Mesendoderm (in vitro differentiated cells): ENCODE results near the gene SAA2.
"Not testable (repeated sequence)": the region's sequence is repeated elsewhere in the genome, so short reads cannot be mapped to it uniquely, and the experiment has no call there.

Source experiments
- DNase-seq: peaks from one replicate; pipeline ENCODE4 v3.0.0; 2013
- H2AK5ac ChIP-seq: 2 replicates; pipeline ENCODE4 v1.6.1; 2013; ENCODE audit warnings: low read length, inconsistent platforms
- H2BK120ac ChIP-seq: 2 replicates; pipeline ENCODE4 v1.6.1; 2013; ENCODE audit warnings: low read depth, mild to moderate bottlenecking, low read length, moderate library complexity, mixed read lengths
- H2BK15ac ChIP-seq: replicated peaks from 2 replicates; pipeline ENCODE4 v1.6.1; 2013; ENCODE audit warnings: low read depth, mild to moderate bottlenecking, moderate library complexity
- H2BK5ac ChIP-seq: 2 replicates; pipeline ENCODE4 v1.6.1; 2013; ENCODE audit warnings: low read length, inconsistent platforms
- H3K18ac ChIP-seq: 2 replicates; pipeline ENCODE4 v1.6.1; 2013; ENCODE audit warnings: mild to moderate bottlenecking, low read length, mixed read lengths
- H3K23ac ChIP-seq: one replicate; pipeline ENCODE4 v1.6.1; 2013; ENCODE audit warnings: low read length
- H3K27ac ChIP-seq: 2 replicates; pipeline ENCODE4 v1.5.1; 2013; ENCODE audit warnings: low read depth, mild to moderate bottlenecking, inconsistent platforms, low read length, moderate library complexity
- H3K27me3 ChIP-seq: 2 replicates; pipeline ENCODE4 v1.6.1; 2013; ENCODE audit warnings: low read length, control low read depth, mild to moderate bottlenecking, inconsistent platforms; ENCODE audit not compliant: insufficient read depth, poor library complexity
- H3K36me3 ChIP-seq: 2 replicates; pipeline ENCODE4 v1.6.1; 2013; ENCODE audit warnings: low read length, inconsistent platforms; ENCODE audit not compliant: control insufficient read depth, insufficient read depth
- H3K4ac ChIP-seq: one replicate; pipeline ENCODE4 v1.6.1; 2013; ENCODE audit warnings: low read depth, mild to moderate bottlenecking, low read length, moderate library complexity
- H3K4me1 ChIP-seq: 2 replicates; pipeline ENCODE4 v1.6.1; 2013; ENCODE audit warnings: low read depth, low read length, inconsistent platforms; ENCODE audit not compliant: control insufficient read depth
- H3K4me2 ChIP-seq: 2 replicates; pipeline ENCODE4 v1.6.1; 2013; ENCODE audit warnings: low read length
- H3K4me3 ChIP-seq: 2 replicates; pipeline ENCODE4 v1.5.1; 2013; ENCODE audit warnings: mild to moderate bottlenecking, low read length
- H3K56ac ChIP-seq: one replicate; pipeline ENCODE4 v1.6.1; 2013; ENCODE audit warnings: low read length
- H3K79me1 ChIP-seq: 2 replicates; pipeline ENCODE4 v1.6.1; 2013; ENCODE audit warnings: low read length, inconsistent platforms
- H3K79me2 ChIP-seq: 2 replicates; pipeline ENCODE4 v1.6.1; 2013; ENCODE audit warnings: mild to moderate bottlenecking, low read length; ENCODE audit not compliant: control insufficient read depth, insufficient read depth
- H3K9ac ChIP-seq: 2 replicates; pipeline ENCODE4 v1.6.1; 2013; ENCODE audit warnings: low read length, inconsistent platforms
- H4K5ac ChIP-seq: one replicate; pipeline ENCODE4 v1.6.1; 2013; ENCODE audit warnings: low read length
- H4K8ac ChIP-seq: one replicate; pipeline ENCODE4 v1.6.1; 2013; ENCODE audit warnings: low read depth, mild to moderate bottlenecking, control low read depth, low read length, moderate library complexity
- WGBS: extraction: QIAGEN DNeasy Blood & Tissue Kit; methylation state at CpG from one replicate; pipeline ENCODE4 v1.1.7; 2013; ENCODE audit warnings: low lambda C conversion rate, missing lambda C conversion rate; ENCODE audit not compliant: insufficient coverage; ENCODE audit errors: extremely low coverage; 5-methylcytosine and 5-hydroxymethylcytosine counted together

Gene SAA2

DNA sequence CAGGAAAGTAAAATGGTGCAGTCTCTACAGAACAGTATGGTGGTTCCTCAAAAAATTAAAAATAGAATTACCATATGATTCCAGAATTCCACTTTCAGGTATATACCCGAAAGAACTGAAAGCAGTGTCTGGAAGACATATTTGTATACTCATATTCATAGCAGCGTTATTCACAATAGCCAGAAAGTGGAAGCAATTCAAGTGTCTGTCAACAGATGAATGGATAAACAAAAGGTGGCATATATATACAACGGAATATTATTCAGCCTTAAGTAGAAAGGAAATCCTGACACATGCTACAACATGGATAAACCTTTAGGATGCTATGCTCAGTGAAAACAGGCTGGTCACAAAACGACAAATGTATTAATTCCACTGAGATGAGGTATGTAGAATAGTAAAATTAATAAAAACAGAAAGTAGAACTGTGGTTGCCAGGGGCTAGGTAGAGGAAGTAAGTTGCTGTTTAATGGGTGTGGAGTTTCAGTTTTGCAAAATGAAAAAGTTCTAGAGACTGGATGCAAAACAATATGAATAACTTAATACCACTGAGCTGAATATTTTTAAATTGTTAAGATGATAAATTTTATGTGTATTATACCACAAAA lies 32.1 kb upstream of the SAA2 start:
- no peak overlapping the region for H3K18ac ChIP-seq
- no peak overlapping the region for H2AK5ac ChIP-seq
- no peak overlapping the region for H2BK5ac ChIP-seq
- H2BK15ac ChIP-seq: no peak overlapping the region
- H3K27ac ChIP-seq: no peak overlapping the region
- DNase-seq: no peak
- H3K36me3 ChIP-seq: peaks cover 3% of the 10 kb centered on the region
- H4K8ac ChIP-seq: no peak overlapping the region
- no peak overlapping the region for H3K4ac ChIP-seq
- H4K5ac ChIP-seq: no peak overlapping the region
- H3K27me3 ChIP-seq: no peaks in the 10 kb centered on the region
- no peaks in the 10 kb centered on the region for H3K4me1 ChIP-seq
- H3K4me3 ChIP-seq: no peak overlapping the region
- no peak overlapping the region for H3K9ac ChIP-seq
- no peak overlapping the region for H3K56ac ChIP-seq
- WGBS: no CpG with 5 or more reads among the region's 4 CpGs
- no peak overlapping the region for H3K23ac ChIP-seq
- no peak overlapping the region for H3K4me2 ChIP-seq
- H3K79me2 ChIP-seq: no peaks in the 10 kb centered on the region
- H2BK120ac ChIP-seq: no peak overlapping the region
- H3K79me1 ChIP-seq: no peaks in the 10 kb centered on the region

DNA sequence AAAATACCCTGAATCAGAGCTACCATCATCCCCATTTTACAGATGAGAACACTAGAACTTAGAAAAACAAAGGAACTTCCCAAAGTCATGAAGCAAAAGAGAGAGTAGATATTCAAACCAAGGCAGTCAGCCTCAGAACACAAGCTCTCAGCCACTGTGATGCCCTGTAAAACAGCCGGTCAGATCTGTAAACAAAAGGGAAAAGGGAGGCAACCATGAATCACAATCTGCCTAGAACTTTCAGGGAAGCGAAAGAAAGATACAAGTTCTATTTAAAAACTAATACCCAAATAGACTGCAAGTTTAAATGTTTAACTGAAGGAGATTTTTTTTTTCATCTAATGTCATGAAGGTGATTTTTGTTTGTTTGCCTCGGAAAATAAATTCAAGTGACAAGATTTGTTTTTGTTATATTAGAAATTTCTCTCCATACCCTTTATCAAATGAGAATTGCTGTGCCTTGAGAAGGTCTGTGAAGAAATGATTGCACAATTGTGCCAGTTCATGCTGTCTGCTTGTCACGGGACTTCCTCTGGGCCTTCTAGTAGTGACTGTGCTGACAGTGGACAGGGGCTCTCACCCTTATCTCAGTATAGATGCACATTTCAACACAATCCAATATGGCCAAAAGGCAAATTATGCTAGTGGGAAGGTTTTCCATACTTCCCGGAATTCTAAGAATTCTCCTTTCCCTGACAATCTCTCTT lies 29.2 kb upstream of the SAA2 start:
- Histone ChIP-seq H3K79me2 (no peaks in the 10 kb centered on the region), H3K18ac (no peak overlapping the region), H2BK120ac (no peak overlapping the region), H2AK5ac (no peak overlapping the region), H4K8ac (no peak overlapping the region), H3K4me2 (no peak overlapping the region), H3K9ac (no peak overlapping the region), H3K4me1 (no peaks in the 10 kb centered on the region), H2BK5ac (no peak overlapping the region), H3K36me3 (peaks cover 3% of the 10 kb centered on the region), H3K27ac (no peak overlapping the region), H3K4me3 (no peak overlapping the region), H3K56ac (no peak overlapping the region), H4K5ac (no peak overlapping the region), H3K27me3 (no peaks in the 10 kb centered on the region), H3K79me1 (no peaks in the 10 kb centered on the region), H2BK15ac (no peak overlapping the region), H3K23ac (no peak overlapping the region), H3K4ac (no peak overlapping the region)
- no CpG with 5 or more reads among the region's 5 CpGs for WGBS
- DNase-seq: no peak

DNA sequence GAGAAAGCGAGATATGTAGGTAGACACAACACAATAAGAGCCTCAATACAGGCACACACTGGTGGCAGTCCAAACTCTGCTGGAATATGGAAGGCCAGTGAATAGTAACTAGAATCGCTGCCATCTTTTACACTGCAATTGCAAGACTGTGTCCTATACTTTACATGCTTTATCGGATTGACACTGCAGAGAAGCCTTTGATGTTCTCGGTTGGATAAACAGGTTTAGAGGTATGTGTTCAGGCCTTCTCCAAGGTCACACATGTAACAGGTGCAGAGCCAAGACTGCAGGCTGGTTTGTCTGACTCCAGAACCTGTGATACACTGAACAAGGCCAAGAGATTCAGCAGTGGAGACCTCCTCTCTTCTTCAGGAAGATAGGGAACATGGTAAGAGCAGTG lies 22.7 kb upstream of the SAA2 start:
- Histone ChIP-seq H3K4ac (no peak overlapping the region), H3K79me2 (no peaks in the 10 kb centered on the region)
- no CpG with 5 or more reads among the region's 4 CpGs for WGBS

DNA sequence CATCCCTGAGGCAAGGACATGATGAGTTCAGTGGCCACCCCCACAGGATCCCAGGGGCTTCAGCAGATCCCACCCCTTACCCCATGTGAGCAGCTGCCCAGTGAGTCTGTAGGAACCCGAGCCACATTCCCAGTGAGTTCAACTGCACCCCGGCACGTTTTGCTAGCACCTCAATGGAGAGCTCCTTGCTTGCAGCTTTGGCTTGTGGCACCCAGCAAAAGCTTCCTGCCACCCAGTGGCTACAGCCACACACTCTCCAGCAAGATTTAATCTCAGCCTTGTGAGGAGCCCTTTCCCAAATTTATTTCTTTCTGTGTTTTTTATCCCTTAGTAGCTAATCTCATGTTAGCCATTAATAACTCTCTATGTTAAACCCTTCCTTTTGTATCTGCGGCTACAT lies 21.6 kb upstream of the SAA2 start:
- no peak overlapping the region for H3K27ac ChIP-seq
- H3K27me3 ChIP-seq: no peaks in the 10 kb centered on the region
- H2BK120ac ChIP-seq: no peak overlapping the region
- H3K4me3 ChIP-seq: no peak overlapping the region
- no peak overlapping the region for H3K23ac ChIP-seq
- H3K79me1 ChIP-seq: no peaks in the 10 kb centered on the region
- no peaks in the 10 kb centered on the region for H3K4me1 ChIP-seq
- no peak overlapping the region for H4K8ac ChIP-seq
- no peak overlapping the region for H2BK15ac ChIP-seq
- H4K5ac ChIP-seq: no peak overlapping the region
- H3K4ac ChIP-seq: no peak overlapping the region
- H3K4me2 ChIP-seq: no peak overlapping the region
- no peak overlapping the region for H2BK5ac ChIP-seq
- DNase-seq: no peak
- H3K79me2 ChIP-seq: no peaks in the 10 kb centered on the region
- H2AK5ac ChIP-seq: no peak overlapping the region
- H3K36me3 ChIP-seq: no peaks in the 10 kb centered on the region
- no peak overlapping the region for H3K18ac ChIP-seq
- H3K56ac ChIP-seq: no peak overlapping the region
- H3K9ac ChIP-seq: no peak overlapping the region
- no CpG with 5 or more reads among the region's 4 CpGs for whole genome bisulfite sequencing

More for the DNA sequence above, 22.7 kb upstream of the SAA2 start:
- Histone ChIP-seq H3K23ac (no peak overlapping the region), H4K8ac (no peak overlapping the region), H4K5ac (no peak overlapping the region), H3K56ac (no peak overlapping the region), H2BK5ac (no peak overlapping the region), H2BK120ac (no peak overlapping the region), H3K4me3 (no peak overlapping the region), H3K4me1 (no peaks in the 10 kb centered on the region), H3K4me2 (no peak overlapping the region), H2AK5ac (no peak overlapping the region), H2BK15ac (no peak overlapping the region), H3K79me1 (no peaks in the 10 kb centered on the region), H3K27ac (no peak overlapping the region), H3K9ac (no peak overlapping the region), H3K36me3 (no peaks in the 10 kb centered on the region), H3K18ac (no peak overlapping the region), H3K27me3 (no peaks in the 10 kb centered on the region)
- no peak for DNase-seq

DNA sequence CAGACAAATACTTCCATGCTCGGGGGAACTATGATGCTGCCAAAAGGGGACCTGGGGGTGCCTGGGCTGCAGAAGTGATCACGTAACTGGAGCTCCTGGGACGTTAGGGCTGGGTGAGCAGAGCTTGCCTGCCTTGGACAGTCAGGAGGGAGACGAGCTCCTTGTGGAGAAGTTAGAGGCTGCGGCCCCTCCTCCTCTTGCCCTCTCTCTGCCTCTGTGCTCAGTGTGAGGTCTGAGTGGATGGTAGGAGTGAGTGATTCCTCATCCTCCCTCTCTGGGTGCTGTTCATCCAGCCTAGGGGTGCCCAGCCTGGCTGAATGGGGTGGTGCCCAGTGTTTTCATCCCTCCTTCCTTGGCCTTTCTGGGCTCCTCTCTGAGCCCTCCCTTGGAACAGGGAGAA lies 20.8 kb upstream of the SAA2 start:
- not testable (repeated sequence) for H2BK15ac ChIP-seq, H4K5ac ChIP-seq, DNase-seq, H3K79me1 ChIP-seq, H2AK5ac ChIP-seq, H3K4me2 ChIP-seq, H4K8ac ChIP-seq, H3K4ac ChIP-seq, H3K9ac ChIP-seq, H3K4me3 ChIP-seq, H3K36me3 ChIP-seq, H3K79me2 ChIP-seq, H2BK5ac ChIP-seq, H2BK120ac ChIP-seq, H3K56ac ChIP-seq, H3K27ac ChIP-seq, H3K27me3 ChIP-seq, H3K18ac ChIP-seq, H3K4me1 ChIP-seq, H3K23ac ChIP-seq
- WGBS: no CpG with 5 or more reads among the region's 5 CpGs
